ENCODE measurements around the gene MUC5B.

The MUC5B gene

DNA sequence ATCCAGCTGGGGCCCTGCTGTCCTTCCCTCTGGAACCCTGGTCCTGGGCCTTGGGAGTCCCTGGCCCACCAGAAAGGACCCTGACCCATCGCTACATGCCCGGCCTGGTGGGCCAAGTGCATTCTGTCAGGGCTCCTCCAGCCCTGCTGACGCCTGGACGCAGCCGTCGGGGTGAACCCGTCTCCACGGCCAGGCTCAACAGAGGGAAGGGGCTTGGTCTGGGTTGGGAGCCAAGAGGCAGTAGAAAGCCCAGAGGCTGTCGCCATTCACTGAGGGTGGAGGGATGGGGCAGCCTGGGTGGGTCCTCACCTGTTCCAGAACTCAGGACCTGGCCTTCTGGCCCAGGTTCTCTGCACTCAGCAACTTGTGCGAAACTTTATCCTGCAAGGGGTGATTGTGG lies 47.6 kb downstream of the MUC5B start:
- no peak for DNase-seq

GRCh38 chr11:1271002-1271401 lies 48.1 kb downstream of the MUC5B start:
- DNase-seq: no peak

- no peak for DNase-seq
Observed at GRCh38 chr11:1271406-1271805, 48.5 kb downstream of the MUC5B start.

- no peak for DNase-seq
Observed at GRCh38 chr11:1271927-1272326, 49.1 kb downstream of the MUC5B start.

DNA sequence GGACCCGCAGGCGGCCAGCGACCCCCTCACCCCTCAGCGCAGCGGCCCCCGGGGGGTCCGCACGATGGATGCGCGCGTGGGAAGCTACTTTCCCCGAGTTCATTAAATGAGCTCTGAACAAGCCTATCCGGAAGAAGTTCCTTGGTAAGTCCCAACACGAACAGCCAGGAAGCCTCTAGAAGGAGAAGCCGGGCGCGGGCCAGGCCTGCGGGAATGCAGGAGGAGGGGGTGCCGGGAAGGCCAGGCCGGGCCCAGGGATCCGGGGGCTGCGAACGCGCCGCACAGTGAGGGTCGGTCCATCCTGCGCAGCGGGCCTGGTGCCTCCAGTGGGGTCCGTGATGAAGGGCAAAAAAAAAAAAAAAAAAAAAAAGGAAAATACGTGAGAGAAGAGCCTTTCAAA lies 49.7 kb downstream of the MUC5B start:
- no peak for DNase-seq

- DNase-seq: no peak
Observed at GRCh38 chr11:1274501-1274900, 51.6 kb downstream of the MUC5B start.

- DNase-seq: no peak
Observed at GRCh38 chr11:1275021-1275420, 52.2 kb downstream of the MUC5B start.

GRCh38 chr11:1276041-1276790 lies 53.4 kb downstream of the MUC5B start:
- no peak for DNase-seq

- no peak for DNase-seq
Observed at GRCh38 chr11:1276866-1277615, 54.2 kb downstream of the MUC5B start.

GRCh38 chr11:1277936-1278512 lies 55.2 kb downstream of the MUC5B start:
- DNase-seq: no peak

DNA sequence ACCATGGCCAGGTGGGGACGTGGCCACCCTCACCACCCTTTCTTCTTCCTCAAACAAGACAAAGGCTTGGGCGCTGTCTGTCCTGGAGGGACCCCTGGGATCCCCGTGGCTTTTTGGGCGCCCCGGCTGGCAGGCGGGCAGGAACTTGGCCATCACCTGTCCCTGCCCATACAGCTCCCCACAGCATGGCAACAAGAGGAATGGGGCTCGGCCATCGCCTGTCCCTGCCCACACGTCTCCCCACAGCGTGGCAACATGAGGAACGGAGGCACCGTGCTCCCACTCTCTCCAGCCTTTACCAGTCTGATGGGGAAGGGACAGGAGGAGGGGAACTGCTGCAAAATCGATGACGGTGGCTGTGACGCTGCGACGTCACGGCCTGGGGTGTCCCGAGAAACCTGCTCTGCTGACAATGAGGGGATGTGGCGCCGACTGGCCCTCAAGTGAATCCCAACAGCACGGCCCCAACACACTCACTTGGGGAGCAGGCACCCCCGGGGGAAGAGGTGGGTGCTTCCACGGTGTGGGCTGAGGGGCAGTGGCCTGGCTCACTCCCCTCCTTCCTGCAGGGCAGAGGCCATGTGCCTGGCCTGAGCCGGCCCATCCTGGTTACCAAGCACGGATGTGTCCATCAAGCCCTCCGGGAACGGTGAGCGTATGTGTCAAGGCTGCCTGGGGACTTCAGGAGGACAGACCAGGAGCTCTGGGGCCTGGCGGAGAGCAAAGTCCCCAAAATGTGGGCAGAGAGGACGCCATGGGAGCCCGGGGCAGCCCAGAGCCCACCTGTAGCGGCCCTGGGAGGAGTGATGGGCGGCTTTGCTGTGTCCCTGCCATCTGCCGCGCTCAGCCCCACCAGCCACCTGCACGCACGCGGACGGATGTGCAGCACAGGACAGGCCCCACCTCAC lies 56.2 kb downstream of the MUC5B start:
- no peak for DNase-seq

GRCh38 chr11:1279674-1280055 lies 56.8 kb downstream of the MUC5B start:
- DNase-seq: no peak

DNA sequence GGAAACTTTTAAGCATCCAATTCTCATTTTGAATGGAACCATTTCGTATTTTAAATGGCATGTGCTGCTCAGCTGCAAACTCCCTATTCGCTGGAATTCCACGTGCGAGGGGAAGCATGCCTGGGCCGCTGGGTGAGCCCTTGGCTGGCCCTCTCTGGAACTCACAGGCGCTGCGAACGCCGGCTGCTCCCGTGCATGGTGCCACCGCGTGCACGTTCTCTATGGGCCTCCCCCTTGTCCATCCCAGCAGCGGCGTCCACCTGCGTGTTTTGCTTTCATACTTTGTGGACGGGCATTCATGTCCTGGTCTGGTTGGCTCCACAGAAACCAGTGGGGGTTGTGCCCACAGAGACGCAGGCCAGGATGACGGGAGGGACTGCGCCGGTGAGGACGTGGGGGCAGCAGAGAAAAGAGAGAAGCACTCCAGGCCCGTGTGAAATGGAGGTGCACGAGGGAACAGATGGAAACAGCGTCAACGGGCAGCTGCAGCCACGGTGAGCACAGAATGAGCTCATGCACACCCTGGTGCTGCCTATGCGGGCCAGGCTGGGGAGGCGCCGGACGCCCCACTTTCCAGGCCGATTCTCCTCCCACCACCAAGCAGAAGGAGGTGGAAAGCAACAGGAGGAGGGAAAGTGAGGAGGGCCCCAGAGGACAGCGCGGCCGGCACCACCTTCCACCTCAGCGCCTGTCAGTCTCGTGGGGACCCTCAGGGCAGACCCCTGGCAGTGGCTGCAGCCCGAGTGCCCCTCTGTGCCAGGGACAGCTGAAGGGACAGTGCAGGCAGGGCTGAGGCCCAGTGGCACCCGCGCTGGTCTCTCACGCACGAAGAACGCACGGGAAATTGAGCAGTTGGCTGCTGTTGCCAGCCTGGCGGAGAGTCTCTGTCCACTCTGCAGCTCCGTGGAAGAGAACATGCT lies 57.5 kb downstream of the MUC5B start:
- no peak for DNase-seq

DNA sequence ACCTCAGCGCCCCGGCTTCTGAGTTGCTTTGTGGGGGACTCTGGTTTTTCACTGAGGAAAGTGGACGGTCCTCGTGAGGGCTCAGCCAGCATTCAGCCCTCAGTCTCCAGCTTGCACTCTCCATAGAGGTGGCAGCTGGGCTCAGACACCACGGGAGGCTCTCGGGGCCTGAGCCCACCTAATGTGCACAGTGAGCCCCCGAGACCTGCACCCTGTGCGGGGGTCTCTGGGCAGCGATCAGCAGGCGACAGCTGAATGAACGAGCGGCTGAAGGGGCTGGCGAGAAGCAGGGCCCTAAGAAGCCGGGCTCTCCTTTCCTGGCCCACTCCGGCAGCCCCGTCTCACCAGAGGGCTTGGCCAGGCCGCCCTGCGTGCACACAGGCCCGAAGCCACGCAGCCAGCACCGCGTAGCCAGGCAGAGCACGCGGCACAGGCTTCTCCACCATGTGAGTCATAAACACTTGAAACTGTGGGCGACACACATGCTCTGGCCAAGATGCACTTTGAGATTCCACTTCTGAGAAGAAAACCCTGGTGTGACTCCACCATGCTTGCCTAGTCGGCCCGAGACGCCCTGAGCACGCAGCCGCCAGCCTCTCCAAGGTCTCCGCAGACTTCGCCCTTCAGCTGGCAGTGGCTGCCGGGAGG lies 58.6 kb downstream of the MUC5B start:
- no peak for DNase-seq

DNA sequence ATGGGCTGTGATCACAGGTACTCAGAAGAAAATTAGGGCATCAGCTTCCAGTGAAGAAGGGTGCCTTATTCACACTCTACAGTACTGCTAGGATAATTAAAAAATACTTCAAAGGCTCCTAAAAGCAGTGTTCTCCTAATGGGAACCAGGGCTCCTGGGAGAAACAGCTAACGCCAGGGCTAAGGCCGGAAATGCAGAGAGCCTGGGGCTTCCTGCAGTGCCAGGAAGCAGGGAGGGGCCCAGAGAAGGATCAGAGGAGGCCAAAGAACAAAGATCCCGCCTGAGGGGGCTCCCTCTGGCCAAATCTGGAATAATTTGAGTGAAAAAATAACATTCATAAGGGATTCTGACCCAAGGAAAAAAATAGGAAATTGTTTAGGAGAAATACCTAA lies 59.1 kb downstream of the MUC5B start:
- DNase-seq: no peak

DNA sequence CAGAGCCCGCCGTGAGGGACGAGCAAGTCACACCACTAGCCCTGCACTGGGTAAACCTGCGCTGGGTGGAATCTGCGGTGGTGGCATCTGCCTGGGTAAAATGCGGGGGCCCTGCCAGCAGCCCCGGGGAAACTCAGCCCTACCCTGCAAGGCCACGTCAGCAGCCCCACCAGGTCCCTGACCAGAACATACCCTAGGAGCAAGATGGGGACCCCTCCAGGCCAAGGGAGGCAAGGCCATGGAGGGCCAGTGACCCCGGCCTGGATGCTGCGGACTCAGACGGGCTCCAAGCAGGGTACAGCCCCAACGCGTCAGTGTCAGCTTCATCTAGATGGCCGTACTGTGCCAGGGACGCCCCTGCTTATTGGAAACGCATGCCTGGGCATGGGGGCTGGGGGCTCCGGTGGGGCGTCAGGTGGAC lies 60.2 kb downstream of the MUC5B start:
- DNase-seq: no peak

DNA sequence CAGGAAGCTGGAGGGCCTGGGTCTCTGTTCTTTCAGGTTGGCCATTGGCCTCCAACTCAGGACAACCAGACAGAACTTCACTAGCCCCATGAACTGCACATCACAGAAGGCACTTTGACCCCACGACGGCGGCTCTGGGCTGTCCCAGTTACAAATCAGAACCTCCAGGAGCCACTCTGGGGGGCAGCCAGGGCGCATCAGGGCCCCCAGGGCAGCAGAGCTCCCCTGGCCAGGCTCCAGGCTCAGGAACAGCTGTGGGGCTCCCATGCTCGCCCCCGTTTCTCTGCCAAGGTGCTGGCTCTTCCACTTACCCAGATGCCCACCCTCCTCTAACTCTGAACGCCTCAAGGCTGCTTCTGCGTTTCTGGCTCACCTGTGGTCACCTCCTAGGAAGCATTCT lies 61.0 kb downstream of the MUC5B start:
- DNase-seq: no peak

DNA sequence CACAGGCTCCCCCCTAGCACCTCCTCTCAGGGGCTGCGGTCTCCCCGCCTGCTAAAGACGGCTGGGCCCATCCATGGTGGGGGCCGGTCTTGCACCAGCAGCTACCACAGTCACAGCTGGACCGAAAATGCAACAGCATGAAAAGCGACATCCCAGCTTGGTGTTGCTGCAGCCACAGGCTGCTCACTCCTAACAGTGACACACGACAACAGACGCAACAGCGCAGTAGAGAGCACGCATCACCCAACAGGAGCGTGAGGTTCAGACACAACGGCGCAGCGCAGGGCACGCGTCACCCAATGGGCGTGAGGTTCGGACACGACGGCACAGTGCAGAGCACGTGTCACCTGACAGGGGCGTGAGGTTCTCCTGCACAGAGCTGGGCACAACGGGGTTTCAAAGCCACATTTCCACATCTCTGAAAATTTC lies 62.5 kb downstream of the MUC5B start:
- no peak for DNase-seq

DNA sequence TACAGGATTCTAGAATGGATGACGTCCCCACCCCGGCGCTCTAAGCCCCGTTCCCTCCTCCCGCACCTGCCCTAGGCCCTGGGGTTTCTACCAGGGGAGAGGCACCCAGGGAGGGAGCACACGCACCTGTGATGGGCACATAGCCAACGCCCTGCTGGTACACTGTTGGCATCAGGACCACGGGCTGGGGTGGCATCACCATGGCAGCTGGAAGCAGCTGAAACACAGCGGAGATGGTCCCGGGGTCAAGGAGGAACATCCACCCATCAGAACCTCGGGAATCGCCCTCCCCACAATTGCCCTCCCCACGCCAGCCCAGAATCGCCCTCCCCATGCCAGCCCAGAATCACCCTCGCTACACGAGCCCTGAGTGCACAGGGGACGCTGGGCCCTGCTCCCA lies 63.0 kb downstream of the MUC5B start:
- DNase-seq: no peak

GRCh38 chr11:1287928-1288327 lies 65.1 kb downstream of the MUC5B start:
- DNase-seq: no peak

- DNase-seq: no peak
Observed at GRCh38 chr11:1288426-1289151, 65.7 kb downstream of the MUC5B start.

Data from activated CD4-positive, CD25-positive, alpha-beta regulatory T cell treated with anti-CD3 and anti-CD28 coated beads, Interleukin-2, amount 50 U/mL, for 72 hours (primary cell).